GM23248 (cell line): ENCODE data around the gene KDM2A. TPM values are rescaled to one million over a fixed set of nuclear protein-coding genes. Genes with fewer than 3 reads are reported as not detected.
A peak's percentile ranks its signal among the peaks of the same experiment; 100 is the strongest.

Experiments used
- DNase-seq: peaks from one replicate; pipeline ENCODE4 v3.0.0-alpha.2; 2015
- H2AFZ ChIP-seq: fragments of 200-600 bp; sonication (generic); 2 replicates; pipeline ENCODE4 v1.6.1; 2016; ENCODE audit warnings: antibody characterized with exemption
- H3F3A ChIP-seq: fragments of 200-600 bp; sonication (generic); 2 replicates; pipeline ENCODE4 v1.6.1; 2016; ENCODE audit warnings: mild to moderate bottlenecking, antibody characterized with exemption, mixed run types; ENCODE audit not compliant: insufficient read depth
- H3K27ac ChIP-seq: fragments of 200-600 bp; sonication (generic); 2 replicates; pipeline ENCODE4 v1.5.1; 2016; ENCODE audit warnings: mild to moderate bottlenecking
- H3K27me3 ChIP-seq: fragments of 200-600 bp; sonication (generic); replicated peaks from 2 replicates; pipeline ENCODE4 v1.6.1; 2016; ENCODE audit warnings: mild to moderate bottlenecking; ENCODE audit not compliant: insufficient read depth
- H3K36me3 ChIP-seq: fragments of 200-600 bp; sonication (generic); 2 replicates; pipeline ENCODE4 v1.6.1; 2016; ENCODE audit warnings: low read depth, mild to moderate bottlenecking
- H3K4me1 ChIP-seq: fragments of 200-600 bp; sonication (generic); 2 replicates; pipeline ENCODE4 v1.6.1; 2016; ENCODE audit warnings: mild to moderate bottlenecking; ENCODE audit not compliant: insufficient read depth
- H3K4me2 ChIP-seq: fragments of 200-600 bp; sonication (generic); one replicate; pipeline ENCODE4 v1.6.1; 2016; ENCODE audit warnings: mild to moderate bottlenecking; ENCODE audit not compliant: unreplicated experiment
- H3K4me3 ChIP-seq: fragments of 200-600 bp; sonication (generic); 2 replicates; pipeline ENCODE4 v1.5.1; 2016; ENCODE audit warnings: mild to moderate bottlenecking
- H3K79me2 ChIP-seq: fragments of 200-600 bp; sonication (generic); 2 replicates; pipeline ENCODE4 v1.6.1; 2016; ENCODE audit warnings: mild to moderate bottlenecking; ENCODE audit not compliant: insufficient read depth
- H3K9ac ChIP-seq: fragments of 200-600 bp; sonication (generic); 2 replicates; pipeline ENCODE4 v1.6.1; 2016; ENCODE audit warnings: mild to moderate bottlenecking
- H3K9me2 ChIP-seq: fragments of 200-600 bp; sonication (generic); 2 replicates; pipeline ENCODE4 v1.6.1; 2016; ENCODE audit warnings: mixed run types, mild to moderate bottlenecking, moderate library complexity; ENCODE audit not compliant: insufficient read depth
- H3K9me3 ChIP-seq: fragments of 200-600 bp; sonication (generic); one replicate; pipeline ENCODE4 v1.6.1; 2017; ENCODE audit warnings: low read depth
- H4K20me1 ChIP-seq: fragments of 200-600 bp; sonication (generic); 2 replicates; pipeline ENCODE4 v1.6.0; 2016; ENCODE audit not compliant: insufficient read depth
- EZH2 ChIP-seq: fragments of 200-600 bp; sonication (generic); IDR thresholded peaks from 2 replicates; pipeline ENCODE4 v1.6.1; 2018; ENCODE audit warnings: antibody characterized with exemption, mild to moderate bottlenecking; ENCODE audit not compliant: insufficient read depth, poor library complexity, severe bottlenecking
- EZH2phosphoT487 ChIP-seq: fragments of 200-600 bp; sonication (generic); IDR thresholded peaks from 2 replicates; pipeline ENCODE4 v1.6.1; 2018; ENCODE audit warnings: antibody characterized with exemption, moderate library complexity, mild to moderate bottlenecking, low read depth; ENCODE audit not compliant: insufficient read depth
- WGBS, 2 experiments: methylation state at CpG; one replicate each; pipeline ENCODE4 v1.1.6; 2015 to 2017; ENCODE audit warnings: low lambda C conversion rate in 2 of 2, low coverage in 1 of 2; ENCODE audit errors: missing lambda C conversion rate in 2 of 2; 5-methylcytosine and 5-hydroxymethylcytosine counted together
- in situ Hi-C: fragments of 300-500 bp; cut with MboI; formaldehyde crosslinking; loops from 2 replicates; pipeline ENCODE4 v1.15.0; 2020
- polyA plus RNA-seq: library from polyadenylated mRNA; unstranded; fragments of >200 nt; fragmentation: Nextera tagmentation; extraction: Ambion mirVana; gene quantifications from 2 replicates; pipeline ENCODE4 v1.2.1, GENCODE V29; 2016
- total RNA-seq: library from RNA; depleted of rRNA; stranded (reverse); fragments of >200 nt; shearing (Covaris generic); gene quantifications from 2 replicates; pipeline ENCODE4 v1.2.3, GENCODE V29; 2014

KDM2A gene
- total and polyA plus RNA-seq, 2 experiments from 2014 or later: 12.1 to 34.4 TPM

DNA sequence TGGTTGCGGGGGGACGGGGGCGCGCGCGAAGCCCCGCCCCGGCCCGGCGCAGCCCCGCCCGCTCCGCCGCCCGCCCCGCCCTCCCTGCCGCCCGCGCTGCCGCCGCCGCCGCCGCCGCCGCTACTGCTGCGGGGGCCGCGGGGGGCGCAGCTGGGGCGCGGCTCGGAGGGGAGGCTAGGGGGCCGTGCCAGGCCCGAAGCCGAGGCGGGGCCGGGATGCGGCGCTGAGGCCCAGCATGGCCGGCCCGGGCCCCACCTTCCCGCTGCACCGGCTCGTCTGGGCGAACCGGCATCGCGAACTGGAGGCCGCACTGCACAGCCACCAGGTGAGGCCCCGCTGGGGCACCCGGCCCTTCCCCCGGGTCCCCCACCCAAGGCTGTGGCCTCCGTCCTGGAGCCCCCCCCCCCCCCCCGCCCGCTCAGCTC is 170.2 kb downstream of the KDM2A start, which contains the start of gene ANKRD13D:
ANKRD13D (plus strand) TSS at position 78 of the 425 bp plus-strand sequence; CDS start at position 236, 158 bp downstream.
- WGBS, 2 experiments: 2% methylated on average over 12 of the region's 56 CpGs; no CpG with 5 or more reads in 1 of the 2 experiments
- Histone ChIP-seq H3K36me3 (peaks cover 3% of the 10 kb centered on the region; the same call in 1 of the 2 replicates), H2AFZ (peak within 1 kb of the TSS; percentile 76)

DNA sequence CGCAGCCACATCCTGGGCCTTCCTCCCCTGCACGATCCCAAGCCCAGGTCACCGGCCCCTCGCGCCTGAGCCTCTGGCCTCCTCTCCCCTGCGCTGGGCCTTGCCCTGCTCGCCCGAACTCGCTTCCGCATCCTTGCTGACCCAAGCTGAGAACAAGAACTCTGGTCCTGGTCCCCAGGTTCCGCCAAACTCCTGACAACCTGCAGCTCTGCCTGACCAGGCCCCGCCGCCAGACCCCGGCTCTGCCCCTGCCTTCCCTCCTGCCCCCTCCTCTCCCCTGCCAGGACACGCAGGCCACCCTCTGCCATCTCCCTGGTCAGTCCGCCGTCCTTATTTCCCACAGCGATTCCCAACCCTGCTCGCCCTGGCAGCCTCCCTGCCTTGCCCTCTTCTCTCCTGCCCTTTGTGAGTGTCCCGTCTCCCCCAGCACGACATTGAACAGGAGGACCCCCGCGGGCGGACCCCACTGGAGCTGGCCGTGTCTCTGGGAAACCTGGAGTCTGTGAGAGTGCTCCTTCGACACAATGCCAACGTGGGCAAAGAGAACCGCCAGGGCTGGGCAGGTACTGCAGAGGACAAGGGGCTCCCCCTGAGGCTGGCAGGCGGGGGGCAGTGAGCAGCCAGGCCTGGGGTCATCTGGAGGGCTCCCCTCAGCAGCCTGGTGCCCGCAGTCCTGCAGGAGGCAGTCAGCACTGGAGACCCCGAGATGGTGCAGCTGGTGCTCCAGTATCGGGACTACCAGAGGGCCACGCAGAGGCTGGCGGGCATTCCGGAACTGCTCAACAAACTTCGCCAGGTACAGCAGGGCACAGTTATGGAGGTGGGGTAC is 170.8 kb downstream of the KDM2A start:
- no peaks in the 10 kb centered on the region for H3K9me2 ChIP-seq
- peak; percentile 57 for DNase-seq
- no peaks in the 10 kb centered on the region for H3K27me3 ChIP-seq
- peaks cover 29% of the 10 kb centered on the region for H3F3A ChIP-seq
- peaks cover 29% of the 10 kb centered on the region for H3K4me1 ChIP-seq
- TF ChIP-seq EZH2phosphoT487 (no peak), EZH2 (no peak)
- in situ Hi-C loops: no loop called here
- H4K20me1 ChIP-seq: no peaks in the 10 kb centered on the region; the same call in 1 of the 2 replicates
- H3K9ac ChIP-seq: peak overlapping the region; percentile 91
- H3K27ac ChIP-seq: peak overlapping the region; percentile 16; the same call in 1 of the 2 replicates
- peak overlapping the region; percentile 98 for H3K4me2 ChIP-seq
- H3K36me3 ChIP-seq: peaks cover 10% of the 10 kb centered on the region; the same call in 1 of the 2 replicates
- 24 to 35% methylated on average over 26 to 36 of the region's 36 CpGs for WGBS, 2 experiments
- peaks cover 35% of the 10 kb centered on the region for H3K79me2 ChIP-seq
- peak overlapping the region; percentile 46; the same call in 1 of the 2 replicates for H2AFZ ChIP-seq
- H3K4me3 ChIP-seq: peak overlapping the region; percentile 81
- no peaks in the 10 kb centered on the region for H3K9me3 ChIP-seq

More for the DNA sequence above, 170.2 kb downstream of the KDM2A start, which contains the start of gene ANKRD13D:
- no peak for DNase-seq
- Histone ChIP-seq H4K20me1 (no peaks in the 10 kb centered on the region; the same call in 1 of the 2 replicates), H3K79me2 (peaks cover 28% of the 10 kb centered on the region), H3K9me2 (no peaks in the 10 kb centered on the region), H3K4me1 (peaks cover 29% of the 10 kb centered on the region), H3K27me3 (no peaks in the 10 kb centered on the region), H3K4me2 (peak within 1 kb of the TSS; percentile 98), H3F3A (peaks cover 29% of the 10 kb centered on the region), H3K27ac (peak within 1 kb of the TSS; percentile 92), H3K9me3 (no peaks in the 10 kb centered on the region), H3K9ac (peak within 1 kb of the TSS; percentile 91), H3K4me3 (peak within 1 kb of the TSS; percentile 81)
- in situ Hi-C loops: no loop called here
- TF ChIP-seq EZH2: no peak
- no peak for TF ChIP-seq EZH2phosphoT487

DNA sequence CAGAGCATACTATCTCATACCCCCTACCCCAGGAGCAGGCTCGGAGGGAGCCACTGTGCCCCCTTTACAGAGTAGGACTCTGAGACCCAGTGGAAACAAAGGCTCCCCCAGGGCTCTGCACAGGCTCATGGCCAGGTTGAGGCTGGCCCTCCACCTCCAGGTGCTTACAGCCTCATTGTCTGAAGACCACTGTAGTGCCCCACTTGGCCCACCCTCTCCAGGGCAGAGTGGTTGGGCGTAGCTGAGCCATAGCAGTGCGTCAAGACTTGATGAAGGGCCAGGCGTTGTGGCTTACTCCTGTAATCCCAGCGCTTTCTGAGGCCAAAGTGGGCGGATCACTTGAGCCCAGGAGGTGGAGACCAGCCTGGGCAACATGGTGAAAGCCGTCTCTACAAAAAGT is 171.7 kb downstream of the KDM2A start:
- 64 to 67% methylated on average over 7 of the region's 7 CpGs for WGBS, 2 experiments
- no peak overlapping the region for H2AFZ ChIP-seq
- H3K9me2 ChIP-seq: no peaks in the 10 kb centered on the region
- no peaks in the 10 kb centered on the region for H3K9me3 ChIP-seq
- H3K9ac ChIP-seq: no peak overlapping the region; the same call in 1 of the 2 replicates
- H3K4me2 ChIP-seq: peak overlapping the region; percentile 98
- DNase-seq: peak; percentile 67
- H3K27me3 ChIP-seq: no peaks in the 10 kb centered on the region
- H3K79me2 ChIP-seq: peaks cover 44% of the 10 kb centered on the region
- in situ Hi-C loops: no loop called here
- H4K20me1 ChIP-seq: no peaks in the 10 kb centered on the region; the same call in 1 of the 2 replicates
- peaks cover 19% of the 10 kb centered on the region for H3K36me3 ChIP-seq
- no peak for TF ChIP-seq EZH2phosphoT487
- no peak for TF ChIP-seq EZH2
- peak overlapping the region; percentile 81; the same call in 1 of the 2 replicates for H3K4me3 ChIP-seq
- peaks cover 29% of the 10 kb centered on the region for H3F3A ChIP-seq
- no peak overlapping the region for H3K27ac ChIP-seq
- H3K4me1 ChIP-seq: peaks cover 29% of the 10 kb centered on the region

DNA sequence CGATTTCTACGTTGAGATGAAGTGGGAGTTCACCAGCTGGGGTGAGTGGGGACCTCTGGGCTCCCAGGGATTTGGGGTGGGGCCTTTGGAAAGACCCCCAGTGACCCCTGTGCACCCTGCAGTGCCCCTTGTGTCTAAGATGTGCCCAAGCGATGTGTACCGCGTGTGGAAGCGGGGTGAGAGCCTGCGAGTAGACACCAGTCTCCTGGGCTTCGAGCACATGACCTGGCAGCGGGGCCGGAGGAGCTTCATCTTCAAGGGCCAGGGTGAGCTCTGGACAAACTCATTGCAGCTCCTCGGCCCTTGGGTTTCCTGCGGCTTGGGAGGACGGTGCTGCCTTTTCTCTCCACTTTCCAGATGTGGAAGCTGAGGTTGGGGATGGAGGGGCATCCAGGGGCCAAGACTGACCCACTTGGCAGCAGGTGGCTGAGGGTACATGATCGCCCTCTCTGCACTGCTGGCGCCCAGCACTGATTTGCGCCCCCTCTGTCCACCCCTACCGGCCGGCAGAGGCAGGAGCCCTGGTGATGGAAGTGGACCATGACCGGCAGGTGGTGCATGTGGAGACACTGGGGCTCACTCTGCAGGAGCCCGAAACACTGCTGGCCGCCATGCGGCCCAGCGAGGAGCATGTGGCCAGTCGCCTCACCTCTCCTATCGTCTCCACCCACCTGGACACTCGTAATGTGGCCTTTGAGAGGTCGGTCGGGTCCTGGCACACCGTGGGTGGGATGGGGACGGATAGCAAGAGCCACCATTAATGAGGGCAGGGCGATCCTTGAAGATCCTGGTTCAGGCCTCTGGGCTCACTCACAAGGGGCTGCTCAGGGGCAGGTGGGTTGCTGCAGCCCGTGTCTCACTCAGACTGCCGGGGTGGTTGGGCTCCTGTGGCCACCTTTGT is 172.7 kb downstream of the KDM2A start:
- no peak for DNase-seq
- Histone ChIP-seq H3K9me3 (no peaks in the 10 kb centered on the region), H3K4me2 (no peak overlapping the region), H3K4me1 (peaks cover 29% of the 10 kb centered on the region), H3K27me3 (no peaks in the 10 kb centered on the region), H4K20me1 (no peaks in the 10 kb centered on the region; the same call in 1 of the 2 replicates), H3K9me2 (no peaks in the 10 kb centered on the region), H3K4me3 (no peak overlapping the region), H3F3A (peaks cover 29% of the 10 kb centered on the region), H3K27ac (no peak overlapping the region), H3K79me2 (peaks cover 53% of the 10 kb centered on the region), H3K9ac (no peak overlapping the region), H2AFZ (no peak overlapping the region), H3K36me3 (peaks cover 27% of the 10 kb centered on the region)
- TF ChIP-seq EZH2phosphoT487 (no peak), EZH2 (no peak)
- in situ Hi-C loops: no loop called here
- WGBS, 2 experiments: 91 to 92% methylated on average over 32 to 33 of the region's 33 CpGs
